ENCODE measurements around the gene ACSL4. TPM values are rescaled to one million over a fixed set of nuclear protein-coding genes. Genes with fewer than 3 reads are reported as not detected.

ACSL4 gene
- total RNA-seq, 1 experiment from 2014 or later: 38.3 TPM

- no peak for TF ChIP-seq CTCF (IDR thresholded peaks at IDR 0.05; ENCODE audit: insufficient read depth in 1 of 2, low read depth in 1 of 2, low read length in 1 of 2, severe bottlenecking in 1 of 2, unreplicated experiment in 1 of 2)
- ChIA-PET POLR2A (no interaction called here), CTCF (no interaction called here)
- intact Hi-C loops (cut with micrococcal nuclease; ENCODE audit: unreplicated experiment): no loop called here
- no peaks in the 10 kb centered on the region for H3K9me3 ChIP-seq
- no peaks in the 10 kb centered on the region for H3K27me3 ChIP-seq (replicated peaks; ENCODE audit: control insufficient read depth, insufficient read depth, low read length)
- no peaks in the 10 kb centered on the region for H3K4me1 Mint-ChIP-seq (ENCODE audit: low read depth, unreplicated experiment)
- no peaks in the 10 kb centered on the region for H3K36me3 ChIP-seq (ENCODE audit: control insufficient read depth, insufficient read depth, low read length)
- no peak for DNase-seq
- no peak overlapping the region for H3K4me3 Mint-ChIP-seq (ENCODE audit: unreplicated experiment)
- H3K27ac Mint-ChIP-seq (ENCODE audit: unreplicated experiment): no peak overlapping the region
- no peak overlapping the region for H3K4me3 ChIP-seq (ENCODE audit: low read depth, low read length)
- H3K36me3 Mint-ChIP-seq (ENCODE audit: insufficient read depth, unreplicated experiment): peaks cover 7% of the 10 kb centered on the region
- no peaks in the 10 kb centered on the region for H3K9me3 Mint-ChIP-seq (ENCODE audit: unreplicated experiment)
- no TSS peak for BruUV-seq (replicated peaks)
- H3K4me1 ChIP-seq: no peaks in the 10 kb centered on the region
- no peaks in the 10 kb centered on the region for H3K27me3 Mint-ChIP-seq (ENCODE audit: insufficient read depth, unreplicated experiment)
Measured at GRCh38 chrX:109720947-109721346, 12.1 kb downstream of the ACSL4 start.

- CTCF ChIA-PET: no interaction called here
Measured at GRCh38 chrX:109719264-109719663, 13.8 kb downstream of the ACSL4 start.

GRCh38 chrX:109716431-109717028 is 16.5 kb downstream of the ACSL4 start:
- POLR2A ChIA-PET: no interaction called here
- no peak overlapping the region for H3K4me3 Mint-ChIP-seq (ENCODE audit: unreplicated experiment)
- no peaks in the 10 kb centered on the region for H3K9me3 Mint-ChIP-seq (ENCODE audit: unreplicated experiment)
- no peaks in the 10 kb centered on the region for H3K27me3 ChIP-seq (replicated peaks; ENCODE audit: control insufficient read depth, insufficient read depth, low read length)
- intact Hi-C loops (cut with micrococcal nuclease; ENCODE audit: unreplicated experiment): no loop called here
- H3K9me3 ChIP-seq: no peaks in the 10 kb centered on the region
- CTCF ChIA-PET: no interaction called here
- H3K4me3 ChIP-seq (ENCODE audit: low read depth, low read length): no peak overlapping the region
- no peaks in the 10 kb centered on the region for H3K36me3 ChIP-seq (ENCODE audit: control insufficient read depth, insufficient read depth, low read length)
- H3K4me1 ChIP-seq: no peaks in the 10 kb centered on the region
- H3K36me3 Mint-ChIP-seq (ENCODE audit: insufficient read depth, unreplicated experiment): peaks cover 2% of the 10 kb centered on the region
- no peak for DNase-seq
- H3K4me1 Mint-ChIP-seq (ENCODE audit: low read depth, unreplicated experiment): no peaks in the 10 kb centered on the region
- no peaks in the 10 kb centered on the region for H3K27me3 Mint-ChIP-seq (ENCODE audit: insufficient read depth, unreplicated experiment)
- H3K27ac Mint-ChIP-seq (ENCODE audit: unreplicated experiment): no peak overlapping the region
- no TSS peak for BruUV-seq (replicated peaks)
- no peak for TF ChIP-seq CTCF (IDR thresholded peaks at IDR 0.05; ENCODE audit: insufficient read depth in 1 of 2, low read depth in 1 of 2, low read length in 1 of 2, severe bottlenecking in 1 of 2, unreplicated experiment in 1 of 2)

More at GRCh38 chrX:109719264-109719663, 13.8 kb downstream of the ACSL4 start:
- no peak for TF ChIP-seq CTCF (IDR thresholded peaks at IDR 0.05; ENCODE audit: insufficient read depth in 1 of 2, low read depth in 1 of 2, low read length in 1 of 2, severe bottlenecking in 1 of 2, unreplicated experiment in 1 of 2)
- Histone ChIP-seq H3K36me3 (ENCODE audit: control insufficient read depth, insufficient read depth, low read length) (no peaks in the 10 kb centered on the region), H3K4me1 (no peaks in the 10 kb centered on the region), H3K4me3 (ENCODE audit: low read depth, low read length) (no peak overlapping the region), H3K27me3 (replicated peaks; ENCODE audit: control insufficient read depth, insufficient read depth, low read length) (no peaks in the 10 kb centered on the region), H3K9me3 (no peaks in the 10 kb centered on the region)
- Mint-ChIP-seq H3K36me3 (ENCODE audit: insufficient read depth, unreplicated experiment) (peaks cover 7% of the 10 kb centered on the region), H3K9me3 (ENCODE audit: unreplicated experiment) (no peaks in the 10 kb centered on the region), H3K4me1 (ENCODE audit: low read depth, unreplicated experiment) (no peaks in the 10 kb centered on the region), H3K27ac (ENCODE audit: unreplicated experiment) (no peak overlapping the region), H3K27me3 (ENCODE audit: insufficient read depth, unreplicated experiment) (no peaks in the 10 kb centered on the region), H3K4me3 (ENCODE audit: unreplicated experiment) (no peak overlapping the region)
- no peak for DNase-seq
- intact Hi-C loops (cut with micrococcal nuclease; ENCODE audit: unreplicated experiment): no loop called here
- POLR2A ChIA-PET: no interaction called here
- no TSS peak for BruUV-seq (replicated peaks)

All from Caco-2 (cell line).